ENCODE results near the gene EARS2.

DNA sequence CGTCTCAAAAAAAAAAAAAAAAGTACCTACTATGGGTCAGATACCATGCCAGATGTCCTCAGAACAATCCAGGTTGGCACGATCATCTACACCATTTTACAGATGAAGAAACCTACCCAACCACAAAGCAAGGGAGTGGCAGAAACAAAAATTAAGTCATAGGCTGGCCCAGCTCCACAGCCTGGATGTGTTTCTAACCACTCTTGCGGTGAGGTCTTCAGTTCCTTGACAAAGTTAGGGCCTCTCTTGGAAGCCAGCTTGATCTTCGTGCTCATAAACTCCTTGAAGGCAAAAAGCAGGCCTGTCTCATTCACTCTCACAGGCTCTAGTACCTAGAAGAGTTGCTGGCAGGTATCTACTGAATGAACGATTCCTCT lies 53.1 kb downstream of the EARS2 start:
- TF ChIP-seq POLR2A (IDR thresholded peaks at IDR 0.05; ENCODE audit: low read length) (no peak), GATA1 (IDR thresholded peaks at IDR 0.05; ENCODE audit: low read depth, low read length) (no peak)

All from erythroblast (primary cell).